ENCODE data around the gene EVA1B.

GRCh38 chr1:36276688-36277087, 46.8 kb downstream of the EVA1B start:
- TF ChIP-seq EHF (CRISPR knock-in tag; IDR thresholded peaks at IDR 0.05), result no peak
- no peak for TF ChIP-seq RFX5 (IDR thresholded peaks at IDR 0.05)
- no peak for TF ChIP-seq EP300 (IDR thresholded peaks at IDR 0.05)
- TF ChIP-seq CTCF (IDR thresholded peaks at IDR 0.05), result no peak
- no peak for TF ChIP-seq BCL3 (IDR thresholded peaks at IDR 0.05)
- no peak for TF ChIP-seq MAFK (IDR thresholded peaks at IDR 0.05; ENCODE audit: partially characterized antibody)
- TF ChIP-seq POLR2A (IDR thresholded peaks at IDR 0.05; ENCODE audit: low read length), result no peak
- no peak for TF ChIP-seq TP53 (CRISPR knock-in tag; IDR thresholded peaks at IDR 0.05)
- no peak for TF ChIP-seq NR3C1 (IDR thresholded peaks at IDR 0.05)
- TF ChIP-seq KDM5A (IDR thresholded peaks at IDR 0.05), result no peak
- no peak for TF ChIP-seq MAZ (IDR thresholded peaks at IDR 0.05; ENCODE audit: borderline replicate concordance, low read depth, low read length)
- TF ChIP-seq CHD4 (IDR thresholded peaks at IDR 0.05; ENCODE audit: borderline replicate concordance), result no peak
- no peak for TF ChIP-seq BHLHE40 (IDR thresholded peaks at IDR 0.05; ENCODE audit: low read depth, low read length)
